ENCODE data around the gene ZSCAN32.

ZSCAN32 gene

GRCh38 chr16:3356118-3356517 is 44.7 kb downstream of the ZSCAN32 start:
- no peak for DNase-seq

- DNase-seq = no peak
These were observed 45.2 kb downstream of the ZSCAN32 start, which contains the start of gene OR2C1 for GRCh38 chr16:3355589-3355988. Gene OR2C1 (plus strand): TSS chr16:3355889. CDS start chr16:3355941, 52 bp downstream.

- DNase-seq = no peak
These were observed 51.6 kb downstream of the ZSCAN32 start for GRCh38 chr16:3349175-3349574.

- no peak for DNase-seq
These were observed 52.1 kb downstream of the ZSCAN32 start for GRCh38 chr16:3348547-3349167.

- DNase-seq = no peak
These were observed 53.2 kb downstream of the ZSCAN32 start for GRCh38 chr16:3347586-3347985.

GRCh38 chr16:3346041-3346440 is 54.8 kb downstream of the ZSCAN32 start:
- DNase-seq = no peak

Data from stimulated activated CD4-positive, alpha-beta T cell treated with anti-CD3 and anti-CD28 coated beads, Interleukin-2, amount 100 ng/mL, for 24 hours (primary cell).